Fibroblast of lung (primary cell): ENCODE data around the gene ARRDC2. TPM values are rescaled to one million over a fixed set of nuclear protein-coding genes. Genes with fewer than 3 reads are reported as not detected.

Experiments
- DNase-seq, 2 donors: peaks; one replicate each; pipeline versions ENCODE4 v3.0.0 to v3.0.0-alpha.2; 2010; ENCODE audit warnings: low read depth in 2 of 2
- H2AFZ ChIP-seq: 2 replicates; pipeline ENCODE4 v1.5.1; 2012; ENCODE audit warnings: low read length, control low read depth, inconsistent platforms
- H3K27ac ChIP-seq: 2 replicates; pipeline ENCODE4 v1.5.1; 2011; ENCODE audit warnings: low read length, control low read depth; ENCODE audit not compliant: insufficient read depth
- H3K27me3 ChIP-seq: 2 replicates; pipeline ENCODE4 v1.5.1; 2011; ENCODE audit warnings: mild to moderate bottlenecking, low read length; ENCODE audit not compliant: control insufficient read depth, insufficient read depth
- H3K36me3 ChIP-seq: 2 replicates; pipeline ENCODE4 v1.5.1; 2011; ENCODE audit warnings: low read length; ENCODE audit not compliant: control insufficient read depth, insufficient read depth
- H3K4me1 ChIP-seq: 2 replicates; pipeline ENCODE4 v1.5.1; 2011; ENCODE audit warnings: low read length; ENCODE audit not compliant: control insufficient read depth, insufficient read depth; ENCODE audit errors: extremely low read depth
- H3K4me2 ChIP-seq: 2 replicates; pipeline ENCODE4 v1.5.1; 2011; ENCODE audit warnings: low read length, control low read depth; ENCODE audit not compliant: insufficient read depth; ENCODE audit errors: extremely low read depth
- H3K4me3 ChIP-seq, 4 experiments: fragments of 200-600 bp in 1 of 4; sonication (generic) in 1 of 4; replicated peaks in 1 of 4; 2 replicates each; pipeline ENCODE4 v1.5.1; 2011 to 2016; ENCODE audit warnings: low read length in 4 of 4, low read depth in 3 of 4, mild to moderate bottlenecking in 3 of 4, control low read depth in 2 of 4, inconsistent platforms in 1 of 4, mixed read lengths in 1 of 4; ENCODE audit not compliant: insufficient read depth in 1 of 4; ENCODE audit errors: control extremely low read depth in 1 of 4
- H3K79me2 ChIP-seq: 2 replicates; pipeline ENCODE4 v1.5.1; 2012; ENCODE audit warnings: mild to moderate bottlenecking, low read length, inconsistent platforms; ENCODE audit not compliant: control insufficient read depth, insufficient read depth
- H3K9ac ChIP-seq: 2 replicates; pipeline ENCODE4 v1.5.1; 2011; ENCODE audit warnings: mild to moderate bottlenecking, low read length, control low read depth; ENCODE audit not compliant: insufficient read depth
- H3K9me3 ChIP-seq: 2 replicates; pipeline ENCODE4 v1.5.1; 2012; ENCODE audit warnings: low read depth, low read length; ENCODE audit not compliant: control insufficient read depth, insufficient read depth
- H4K20me1 ChIP-seq: 2 replicates; pipeline ENCODE4 v1.5.1; 2011; ENCODE audit warnings: low read length; ENCODE audit not compliant: control insufficient read depth, insufficient read depth; ENCODE audit errors: extremely low read depth
- EZH2 ChIP-seq: IDR thresholded peaks from 2 replicates; pipeline ENCODE4 v1.5.1; 2012; ENCODE audit warnings: low read length, control low read depth, mild to moderate bottlenecking; ENCODE audit errors: missing control alignments
- polyA plus RNA-seq, 2 donors: library from polyadenylated mRNA; depleted of rRNA in 1 of 2; stranded (reverse) in 1 of 2; unstranded in 1 of 2; fragments of >200 nt; gene quantifications; 2 replicates each; pipeline ENCODE4 v1.2.1, GENCODE V29; 2011 to 2012; ENCODE audit warnings: missing spikeins in 1 of 2
- total RNA-seq: library from RNA; depleted of rRNA; stranded (reverse); fragments of >200 nt; gene quantifications from 2 replicates; pipeline ENCODE4 v1.2.1, GENCODE V29; 2014
- TF ChIP-seq, protein P1 (sequence below), 2 donors: IDR thresholded peaks in 1 of 2; conservative IDR thresholded peaks in 1 of 2; 1 replicate in 1 of 2; 2 replicates in 1 of 2; pipeline ENCODE4 v1.5.1; 2011 to 2012; ENCODE audit warnings: low read length in 2 of 2, control low read depth in 1 of 2, inconsistent platforms in 1 of 2, low read depth in 1 of 2, mild to moderate bottlenecking in 1 of 2

Gene ARRDC2
- total and polyA plus RNA-seq, 2 donors (not counting 1 experiment from before 2014, with no cell fraction given), result 3.0 to 9.1 TPM

DNA sequence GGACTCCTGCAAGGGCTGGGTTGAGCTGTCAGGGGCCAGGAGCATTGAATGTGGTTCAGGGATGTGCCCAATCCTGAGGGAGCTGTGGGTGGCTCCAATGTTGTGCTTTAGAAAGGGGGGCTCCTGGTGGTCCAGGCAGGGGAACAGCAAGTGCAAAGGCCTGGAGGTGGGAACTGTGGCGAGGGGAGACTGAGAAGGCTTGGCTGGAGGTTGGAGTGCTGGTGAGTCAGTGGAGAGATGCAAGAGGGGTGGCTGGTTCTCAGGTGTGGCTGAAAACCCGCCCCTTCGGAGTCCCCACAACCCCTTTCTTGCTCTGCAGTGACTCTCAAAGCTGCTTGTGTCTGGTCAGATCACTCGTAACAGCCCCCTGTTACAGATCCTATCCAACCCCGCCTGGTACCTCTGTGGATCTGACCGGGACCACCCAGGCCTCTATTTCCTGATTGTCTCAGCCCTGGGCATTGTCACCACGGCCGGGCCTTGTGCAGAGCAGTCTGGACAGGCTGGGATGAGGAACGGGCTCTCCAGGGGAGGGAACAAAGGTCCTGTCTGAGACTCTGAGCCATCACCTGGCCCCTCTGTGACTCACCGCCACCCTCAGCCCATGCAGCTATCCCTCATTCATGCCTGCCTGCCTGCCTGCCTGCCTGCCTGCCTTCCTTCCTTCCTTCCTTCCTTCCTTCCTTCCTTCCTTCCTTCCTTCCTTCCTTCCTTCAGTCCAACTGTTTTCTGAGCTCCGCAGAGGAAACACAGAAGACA is 42.4 kb upstream of the ARRDC2 start:
- DNase-seq, result no peak
- no peaks in the 10 kb centered on the region for H3K9me3 ChIP-seq
- H3K4me1 ChIP-seq, result no peaks in the 10 kb centered on the region
- no peak overlapping the region for H3K9ac ChIP-seq
- no peak overlapping the region for H2AFZ ChIP-seq
- H3K27me3 ChIP-seq, result peaks cover 29% of the 10 kb centered on the region
- no peaks in the 10 kb centered on the region for H3K79me2 ChIP-seq
- no peak overlapping the region for H3K27ac ChIP-seq
- H3K4me3 ChIP-seq, result no peak overlapping the region
- H4K20me1 ChIP-seq, result no peaks in the 10 kb centered on the region
- no peaks in the 10 kb centered on the region for H3K36me3 ChIP-seq
- no peak for TF ChIP-seq EZH2
- TF ChIP-seq, protein P1, sequence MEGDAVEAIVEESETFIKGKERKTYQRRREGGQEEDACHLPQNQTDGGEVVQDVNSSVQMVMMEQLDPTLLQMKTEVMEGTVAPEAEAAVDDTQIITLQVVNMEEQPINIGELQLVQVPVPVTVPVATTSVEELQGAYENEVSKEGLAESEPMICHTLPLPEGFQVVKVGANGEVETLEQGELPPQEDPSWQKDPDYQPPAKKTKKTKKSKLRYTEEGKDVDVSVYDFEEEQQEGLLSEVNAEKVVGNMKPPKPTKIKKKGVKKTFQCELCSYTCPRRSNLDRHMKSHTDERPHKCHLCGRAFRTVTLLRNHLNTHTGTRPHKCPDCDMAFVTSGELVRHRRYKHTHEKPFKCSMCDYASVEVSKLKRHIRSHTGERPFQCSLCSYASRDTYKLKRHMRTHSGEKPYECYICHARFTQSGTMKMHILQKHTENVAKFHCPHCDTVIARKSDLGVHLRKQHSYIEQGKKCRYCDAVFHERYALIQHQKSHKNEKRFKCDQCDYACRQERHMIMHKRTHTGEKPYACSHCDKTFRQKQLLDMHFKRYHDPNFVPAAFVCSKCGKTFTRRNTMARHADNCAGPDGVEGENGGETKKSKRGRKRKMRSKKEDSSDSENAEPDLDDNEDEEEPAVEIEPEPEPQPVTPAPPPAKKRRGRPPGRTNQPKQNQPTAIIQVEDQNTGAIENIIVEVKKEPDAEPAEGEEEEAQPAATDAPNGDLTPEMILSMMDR (conservative IDR thresholded peaks at IDR 0.05 in 1 of 2, IDR thresholded peaks at IDR 0.05 in 1 of 2; ENCODE audit: low read depth in 1 of 2, low read length in 2 of 2), result no peak
- no peak overlapping the region for H3K4me2 ChIP-seq

DNA sequence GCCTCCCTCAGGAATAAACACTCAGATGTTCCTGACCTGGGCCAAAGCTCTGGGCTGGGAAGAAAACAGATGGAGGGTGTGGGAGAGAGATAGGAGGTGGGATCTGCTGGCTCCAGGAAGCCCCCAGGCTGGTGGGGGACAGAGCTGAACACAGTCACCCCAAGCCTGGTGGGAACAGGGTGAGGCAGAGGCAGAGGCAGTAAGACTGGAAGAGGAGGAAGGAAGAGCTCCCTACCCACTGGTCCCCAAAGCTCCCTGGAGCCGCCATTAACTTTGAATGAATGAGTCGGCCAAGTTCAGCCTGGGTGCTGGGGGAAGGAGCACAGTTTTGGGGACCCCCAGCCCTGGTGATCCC is 41.9 kb upstream of the ARRDC2 start:
- H4K20me1 ChIP-seq, result no peaks in the 10 kb centered on the region
- H3K4me2 ChIP-seq, result no peak overlapping the region
- H3K27ac ChIP-seq, result no peak overlapping the region
- H3K4me3 ChIP-seq, result no peak overlapping the region
- DNase-seq, result no peak
- H2AFZ ChIP-seq, result no peak overlapping the region
- H3K9me3 ChIP-seq, result no peaks in the 10 kb centered on the region
- peaks cover 29% of the 10 kb centered on the region for H3K27me3 ChIP-seq
- no peaks in the 10 kb centered on the region for H3K36me3 ChIP-seq
- TF ChIP-seq EZH2, result no peak
- TF ChIP-seq, protein P1 (conservative IDR thresholded peaks at IDR 0.05 in 1 of 2, IDR thresholded peaks at IDR 0.05 in 1 of 2; ENCODE audit: low read depth in 1 of 2, low read length in 2 of 2), result no peak
- H3K4me1 ChIP-seq, result no peaks in the 10 kb centered on the region
- H3K9ac ChIP-seq, result no peak overlapping the region
- H3K79me2 ChIP-seq, result no peaks in the 10 kb centered on the region

DNA sequence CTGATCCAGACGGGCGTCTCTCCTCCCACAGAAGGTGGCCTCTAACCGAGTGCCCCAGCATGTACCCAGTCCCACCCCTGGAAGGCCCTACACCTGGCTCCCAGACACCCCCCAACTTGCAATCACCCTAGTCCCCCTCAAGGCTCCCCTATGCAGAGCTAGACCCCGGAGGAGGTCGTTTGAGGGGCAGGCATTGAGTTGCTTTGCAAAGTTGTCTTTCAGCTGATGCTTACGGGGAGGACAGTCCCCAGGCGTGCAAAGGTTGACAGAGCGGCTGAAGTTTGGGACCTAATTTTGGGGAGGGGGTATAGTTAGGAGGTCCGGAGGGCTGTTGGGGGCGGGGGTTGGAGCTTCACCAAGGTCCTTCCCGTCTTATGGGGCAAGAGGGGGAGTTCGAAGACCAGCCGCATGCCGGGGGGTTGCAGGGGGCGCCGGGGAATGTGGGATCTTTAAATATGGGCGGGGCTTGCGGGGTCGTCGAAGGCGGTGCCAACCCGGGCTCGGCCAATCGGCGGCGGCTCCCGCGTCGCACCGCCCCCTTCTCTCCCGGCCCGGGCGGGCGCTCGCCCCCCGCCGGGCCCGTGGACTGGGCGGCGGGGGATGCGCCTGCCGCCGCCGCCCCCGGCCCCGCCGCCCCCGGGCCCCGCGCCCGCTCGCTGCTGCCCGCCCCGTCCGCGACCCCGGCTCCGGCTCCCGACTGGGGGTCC is 41.3 kb upstream of the ARRDC2 start, which contains the start of gene KCNN1:
KCNN1 (plus strand) TSS at position 558 of the 707 bp plus-strand sequence. CDS start 6,782 bp downstream, outside the sequence.
- H4K20me1 ChIP-seq, result no peaks in the 10 kb centered on the region
- H3K4me2 ChIP-seq, result no peak within 1 kb of the TSS
- DNase-seq, result no peak

More for the DNA sequence above, 41.3 kb upstream of the ARRDC2 start, which contains the start of gene KCNN1:
- H3K27ac ChIP-seq, result no peak within 1 kb of the TSS
- no peak within 1 kb of the TSS for H2AFZ ChIP-seq
- H3K9me3 ChIP-seq, result no peaks in the 10 kb centered on the region
- H3K27me3 ChIP-seq, result peaks cover 29% of the 10 kb centered on the region
- H3K36me3 ChIP-seq, result no peaks in the 10 kb centered on the region
- H3K4me3 ChIP-seq, result no peak within 1 kb of the TSS
- no peak within 1 kb of the TSS for H3K9ac ChIP-seq
- no peaks in the 10 kb centered on the region for H3K79me2 ChIP-seq
- TF ChIP-seq, protein P1 (conservative IDR thresholded peaks at IDR 0.05 in 1 of 2, IDR thresholded peaks at IDR 0.05 in 1 of 2; ENCODE audit: low read depth in 1 of 2, low read length in 2 of 2), result no peak
- peak; percentile 71 for TF ChIP-seq EZH2
- no peaks in the 10 kb centered on the region for H3K4me1 ChIP-seq
